Pancreas (tissue), 10 donors: ENCODE measurements around the gene COQ4. TPM values are rescaled to one million over a fixed set of nuclear protein-coding genes. Genes with fewer than 3 reads are reported as not detected.

Experiments
- ATAC-seq, 4 donors: fragments of 200-7000 bp; cut with Tn5 transposase; one replicate each; pipeline versions ENCODE4 v1.8.0 to v1.9.1; 2020; ENCODE audit warnings: mild to moderate bottlenecking in 4 of 4, moderate library complexity in 4 of 4
- DNase-seq, 6 donors: peaks; one replicate each; pipeline ENCODE4 v3.0.0-alpha.2; 2020
- FAIRE-seq: peaks from 2 replicates; lab custom pipeline; 2012; peaks lifted over from hg19 to GRCh38; lab: Jason Lieb, UNC
- H3K27ac ChIP-seq, 4 donors: fragments of 200-600 bp; sonication (generic); 1 replicate in 3 of 4; 2 replicates in 1 of 4; pipeline versions ENCODE4 v1.5.0 to v1.8.0; 2020
- H3K27me3 ChIP-seq, 4 donors: fragments of 200-600 bp; one replicate each; pipeline ENCODE4 v1.8.0; 2021
- H3K36me3 ChIP-seq, 3 donors: fragments of 200-600 bp; sonication (generic) in 1 of 3; one replicate each; pipeline versions ENCODE4 v1.5.0 to v1.8.0; 2020 to 2021
- H3K4me1 ChIP-seq, 3 donors: fragments of 200-600 bp; one replicate each; pipeline ENCODE4 v1.8.0; 2021
- H3K4me3 ChIP-seq, 4 donors: fragments of 200-600 bp; sonication (generic) in 2 of 4; one replicate each; pipeline versions ENCODE4 v1.5.0 to v1.8.0; 2020 to 2021
- H3K9me3 ChIP-seq, 4 donors: fragments of 200-600 bp; one replicate each; pipeline ENCODE4 v1.8.0; 2021
- WGBS, 2 donors: extraction: QIAGEN DNeasy Blood & Tissue Kit; methylation state at CpG; one replicate each; pipeline ENCODE4 v1.1.7; 2013; 5-methylcytosine and 5-hydroxymethylcytosine counted together
- intact Hi-C, 3 donors: fragments of 100-400 bp; cut with DNase I; formaldehyde crosslinking; loops; one replicate each; pipeline versions ENCODE4 v1.11.1 to v1.14.2; 2022
- polyA plus RNA-seq, 2 donors: library from polyadenylated mRNA; stranded (reverse); fragments of 200-250 nt; gene quantifications; one replicate each; pipeline ENCODE4 v1.2.3, GENCODE V29; 2013
- total RNA-seq, 6 donors: library from RNA; stranded (reverse); fragmentation: NEBNext Ultra II Directional in 4 of 6; extraction: Animal tissue kit (Norgen Biotek cat#: 25700) in 4 of 6; gene quantifications; one replicate each; pipeline versions ENCODE4 v1.2.1 to v1.2.4, GENCODE V29; 2021 to 2023
- TF ChIP-seq, protein P1 (sequence below), 4 donors: fragments of 200-600 bp; sonication (generic) in 3 of 4; IDR thresholded peaks; one replicate each; pipeline versions ENCODE4 v1.5.0 to v1.8.0; 2021; ENCODE audit warnings: antibody characterized with exemption in 4 of 4
- donor health status: healthy with polysubstance abuse.
- donor health status: DM: no; HTN: no; CAD: no; lungs with moderate emphysema.
- donor health status: DM: no; HTN: no; CAD: no.
- donor health status: control.
- donor health status: control.
- donor health status: Bipolar disorder and iron deficiency.
- donor health status: DM: yes; HTN: yes; CAD: no.
- donor health status: DM: no; HTN: no; CAD: no.
- donor health status: DM: no; HTN: no; CAD: no.
- donor health status: DM: yes; HTN: yes; CAD: no.

COQ4 gene
- total and polyA plus RNA-seq, 8 donors = 23.1 to 103 (median 32.8) TPM

DNA sequence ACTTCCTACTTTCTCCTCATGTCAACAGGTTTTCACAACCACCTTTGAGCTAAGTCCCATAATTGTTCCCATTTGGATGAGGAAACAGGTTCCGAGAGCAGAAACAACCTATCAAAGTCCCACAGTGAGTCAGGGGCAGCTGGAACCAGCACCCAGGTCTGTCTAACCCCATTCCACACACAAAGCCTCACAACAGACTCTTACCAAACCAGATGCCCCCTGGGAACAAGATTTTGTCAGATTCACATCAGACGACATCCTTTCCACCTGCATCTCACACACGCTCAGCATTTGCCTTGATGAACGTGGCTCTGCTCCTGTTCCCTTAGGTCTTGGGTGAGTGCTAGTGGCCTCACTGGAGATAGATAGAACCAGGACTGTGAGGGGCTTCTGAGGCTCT lies 29.5 kb upstream of the COQ4 start:
- no peak for DNase-seq
- Histone ChIP-seq H3K27ac (no peak overlapping the region), H3K4me3 (no peak overlapping the region), H3K27me3 (no peaks in the 10 kb centered on the region), H3K36me3 (no peaks in the 10 kb centered on the region), H3K9me3 (no peaks in the 10 kb centered on the region), H3K4me1 (peaks cover 0 to 6% (median 6%) of the 10 kb centered on the region in 3 donors)
- no peak for FAIRE-seq
- ATAC-seq = no peak
- 83 to 90% methylated on average over 4 of the region's 4 CpGs for WGBS, 2 donors
- intact Hi-C loops = loop anchor here in 1 of 3 donors (10.0 kb wide), 1 partner anchor 52 kb away; the partner anchor contains the start of gene SLC27A4
- TF ChIP-seq, protein P1, sequence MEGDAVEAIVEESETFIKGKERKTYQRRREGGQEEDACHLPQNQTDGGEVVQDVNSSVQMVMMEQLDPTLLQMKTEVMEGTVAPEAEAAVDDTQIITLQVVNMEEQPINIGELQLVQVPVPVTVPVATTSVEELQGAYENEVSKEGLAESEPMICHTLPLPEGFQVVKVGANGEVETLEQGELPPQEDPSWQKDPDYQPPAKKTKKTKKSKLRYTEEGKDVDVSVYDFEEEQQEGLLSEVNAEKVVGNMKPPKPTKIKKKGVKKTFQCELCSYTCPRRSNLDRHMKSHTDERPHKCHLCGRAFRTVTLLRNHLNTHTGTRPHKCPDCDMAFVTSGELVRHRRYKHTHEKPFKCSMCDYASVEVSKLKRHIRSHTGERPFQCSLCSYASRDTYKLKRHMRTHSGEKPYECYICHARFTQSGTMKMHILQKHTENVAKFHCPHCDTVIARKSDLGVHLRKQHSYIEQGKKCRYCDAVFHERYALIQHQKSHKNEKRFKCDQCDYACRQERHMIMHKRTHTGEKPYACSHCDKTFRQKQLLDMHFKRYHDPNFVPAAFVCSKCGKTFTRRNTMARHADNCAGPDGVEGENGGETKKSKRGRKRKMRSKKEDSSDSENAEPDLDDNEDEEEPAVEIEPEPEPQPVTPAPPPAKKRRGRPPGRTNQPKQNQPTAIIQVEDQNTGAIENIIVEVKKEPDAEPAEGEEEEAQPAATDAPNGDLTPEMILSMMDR (IDR thresholded peaks at IDR 0.05) = no peak

GRCh38 chr9:128294142-128294541 lies 28.5 kb upstream of the COQ4 start:
- H3K9me3 ChIP-seq = no peaks in the 10 kb centered on the region
- intact Hi-C loops = loop anchor here in 1 of 3 donors (10.0 kb wide), 1 partner anchor 51 kb away; the partner anchor contains the start of gene SLC27A4

GRCh38 chr9:128296340-128297220 lies 26.1 kb upstream of the COQ4 start:
- H3K27me3 ChIP-seq = no peaks in the 10 kb centered on the region
- H3K4me1 ChIP-seq = peaks cover 0 to 6% (median 6%) of the 10 kb centered on the region in 3 donors
- FAIRE-seq (no peak), ATAC-seq (no peak), DNase-seq (no peak)
- H3K27ac ChIP-seq = no peak overlapping the region
- intact Hi-C loops = loop anchor here in 1 of 3 donors (10.0 kb wide), 1 partner anchor 48 kb away; the partner anchor contains the start of gene SLC27A4
- no peaks in the 10 kb centered on the region for H3K9me3 ChIP-seq
- no peaks in the 10 kb centered on the region for H3K36me3 ChIP-seq
- 83 to 84% methylated on average over 16 of the region's 16 CpGs for WGBS, 2 donors
- TF ChIP-seq, protein P1 (IDR thresholded peaks at IDR 0.05) = no peak
- H3K4me3 ChIP-seq = no peak overlapping the region

More at GRCh38 chr9:128294142-128294541, 28.5 kb upstream of the COQ4 start:
- FAIRE-seq (no peak), DNase-seq (no peak), ATAC-seq (no peak)
- no peaks in the 10 kb centered on the region for H3K36me3 ChIP-seq
- TF ChIP-seq, protein P1 (IDR thresholded peaks at IDR 0.05) = no peak
- no peaks in the 10 kb centered on the region for H3K27me3 ChIP-seq
- H3K27ac ChIP-seq = no peak overlapping the region
- WGBS, 2 donors = 80 to 85% methylated on average over 4 of the region's 4 CpGs
- peaks cover 0 to 6% (median 6%) of the 10 kb centered on the region in 3 donors for H3K4me1 ChIP-seq
- H3K4me3 ChIP-seq = no peak overlapping the region

GRCh38 chr9:128297221-128297773 lies 25.3 kb upstream of the COQ4 start:
- Histone ChIP-seq H3K27ac (no peak overlapping the region), H3K4me3 (no peak overlapping the region), H3K4me1 (peaks cover 0 to 6% (median 6%) of the 10 kb centered on the region in 3 donors), H3K9me3 (no peaks in the 10 kb centered on the region), H3K36me3 (no peaks in the 10 kb centered on the region), H3K27me3 (no peaks in the 10 kb centered on the region)
- WGBS, 2 donors = 87 to 89% methylated on average over 2 of the region's 2 CpGs
- ATAC-seq = no peak
- TF ChIP-seq, protein P1 (IDR thresholded peaks at IDR 0.05) = no peak
- intact Hi-C loops = loop anchor here in 1 of 3 donors (10.0 kb wide), 1 partner anchor 48 kb away; the partner anchor contains the start of gene SLC27A4
- DNase-seq = no peak
- no peak for FAIRE-seq
